Mesothelial cell of epicardium (in vitro differentiated cells): ENCODE results near the gene CMSS1. TPM values are rescaled to one million over a fixed set of nuclear protein-coding genes. Genes with fewer than 3 reads are reported as not detected.
A peak's percentile ranks its signal among the peaks of the same experiment; 100 is the strongest.

ENCODE experiments used
- DNase-seq, 2 experiments: peaks; one replicate each; pipeline ENCODE4 v3.0.0; 2021; ENCODE audit warnings: low spot score in 2 of 2; ENCODE audit not compliant: unreplicated experiment in 2 of 2
- H3K27ac Mint-ChIP-seq: 2 replicates; pipeline ENCODE4 v1.8.0; 2021; ENCODE audit warnings: mixed read lengths
- H3K27me3 Mint-ChIP-seq: 2 replicates; pipeline ENCODE4 v1.8.0; 2021; ENCODE audit warnings: low read depth, mixed read lengths
- H3K36me3 Mint-ChIP-seq: 2 replicates; pipeline ENCODE4 v1.8.0; 2021; ENCODE audit warnings: mixed read lengths
- H3K4me1 Mint-ChIP-seq: 2 replicates; pipeline ENCODE4 v1.8.0; 2021; ENCODE audit warnings: mixed read lengths
- H3K4me3 Mint-ChIP-seq: 2 replicates; pipeline ENCODE4 v1.8.0; 2021; ENCODE audit warnings: mild to moderate bottlenecking, moderate library complexity, mixed read lengths
- H3K9me3 Mint-ChIP-seq: 2 replicates; pipeline ENCODE4 v1.8.0; 2021; ENCODE audit warnings: mixed read lengths
- total RNA-seq: library from RNA; stranded (reverse); gene quantifications from 3 replicates; pipeline ENCODE4 v1.2.1, GENCODE V29; 2021
- TF ChIP-seq, protein P1 (sequence below): fragments of 200-600 bp; sonication (generic); IDR thresholded peaks from one replicate; pipeline ENCODE4 v1.5.0; 2021; ENCODE audit warnings: antibody characterized with exemption; ENCODE audit not compliant: unreplicated experiment

The CMSS1 gene
- total RNA-seq, 1 donor from 2014 or later = 30.0 TPM

DNA sequence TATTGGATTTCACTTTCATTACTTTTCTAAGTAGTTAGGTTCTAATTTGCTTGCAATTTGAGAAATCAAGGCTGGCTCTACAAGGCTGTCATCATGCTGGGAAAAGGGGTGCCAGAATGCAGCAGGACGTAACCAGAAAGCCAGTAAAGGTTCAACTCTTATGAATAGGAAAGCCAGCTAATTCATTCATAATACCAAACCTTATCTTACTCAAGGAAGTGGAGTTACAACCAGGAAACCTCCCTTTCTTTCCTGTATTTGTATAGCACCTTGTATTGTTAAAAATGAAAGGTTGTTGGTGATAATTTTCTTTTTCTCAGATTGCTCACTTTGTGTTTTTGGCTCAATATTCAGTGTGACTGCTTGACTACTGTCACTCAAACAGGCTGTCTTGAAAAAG, 187.3 kb downstream of the CMSS1 start:
- TF ChIP-seq, protein P1, sequence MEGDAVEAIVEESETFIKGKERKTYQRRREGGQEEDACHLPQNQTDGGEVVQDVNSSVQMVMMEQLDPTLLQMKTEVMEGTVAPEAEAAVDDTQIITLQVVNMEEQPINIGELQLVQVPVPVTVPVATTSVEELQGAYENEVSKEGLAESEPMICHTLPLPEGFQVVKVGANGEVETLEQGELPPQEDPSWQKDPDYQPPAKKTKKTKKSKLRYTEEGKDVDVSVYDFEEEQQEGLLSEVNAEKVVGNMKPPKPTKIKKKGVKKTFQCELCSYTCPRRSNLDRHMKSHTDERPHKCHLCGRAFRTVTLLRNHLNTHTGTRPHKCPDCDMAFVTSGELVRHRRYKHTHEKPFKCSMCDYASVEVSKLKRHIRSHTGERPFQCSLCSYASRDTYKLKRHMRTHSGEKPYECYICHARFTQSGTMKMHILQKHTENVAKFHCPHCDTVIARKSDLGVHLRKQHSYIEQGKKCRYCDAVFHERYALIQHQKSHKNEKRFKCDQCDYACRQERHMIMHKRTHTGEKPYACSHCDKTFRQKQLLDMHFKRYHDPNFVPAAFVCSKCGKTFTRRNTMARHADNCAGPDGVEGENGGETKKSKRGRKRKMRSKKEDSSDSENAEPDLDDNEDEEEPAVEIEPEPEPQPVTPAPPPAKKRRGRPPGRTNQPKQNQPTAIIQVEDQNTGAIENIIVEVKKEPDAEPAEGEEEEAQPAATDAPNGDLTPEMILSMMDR = no peak
- Mint-ChIP-seq H3K4me3 (no peak overlapping the region), H3K27me3 (no peaks in the 10 kb centered on the region), H3K4me1 (peaks cover 62% of the 10 kb centered on the region), H3K36me3 (no peaks in the 10 kb centered on the region), H3K9me3 (no peaks in the 10 kb centered on the region), H3K27ac (peak overlapping the region; percentile 19)
- no peak for DNase-seq

- H3K4me3 Mint-ChIP-seq = no peak overlapping the region
- DNase-seq = no peak
- peak overlapping the region; percentile 91 for H3K27ac Mint-ChIP-seq
- no peaks in the 10 kb centered on the region for H3K27me3 Mint-ChIP-seq
- TF ChIP-seq, protein P1 = no peak
- H3K36me3 Mint-ChIP-seq = peaks cover under 1% of the 10 kb centered on the region
- no peaks in the 10 kb centered on the region for H3K9me3 Mint-ChIP-seq
- peaks cover 61% of the 10 kb centered on the region for H3K4me1 Mint-ChIP-seq
These were observed 188.2 kb downstream of the CMSS1 start for GRCh38 chr3:100005665-100006393.

GRCh38 chr3:100006570-100007271, 189.1 kb downstream of the CMSS1 start:
- Mint-ChIP-seq H3K4me1 (peaks cover 52% of the 10 kb centered on the region), H3K27me3 (no peaks in the 10 kb centered on the region), H3K9me3 (no peaks in the 10 kb centered on the region), H3K27ac (peak overlapping the region; percentile 45), H3K4me3 (no peak overlapping the region), H3K36me3 (peaks cover 4% of the 10 kb centered on the region)
- TF ChIP-seq, protein P1 = no peak
- no peak for DNase-seq

DNA sequence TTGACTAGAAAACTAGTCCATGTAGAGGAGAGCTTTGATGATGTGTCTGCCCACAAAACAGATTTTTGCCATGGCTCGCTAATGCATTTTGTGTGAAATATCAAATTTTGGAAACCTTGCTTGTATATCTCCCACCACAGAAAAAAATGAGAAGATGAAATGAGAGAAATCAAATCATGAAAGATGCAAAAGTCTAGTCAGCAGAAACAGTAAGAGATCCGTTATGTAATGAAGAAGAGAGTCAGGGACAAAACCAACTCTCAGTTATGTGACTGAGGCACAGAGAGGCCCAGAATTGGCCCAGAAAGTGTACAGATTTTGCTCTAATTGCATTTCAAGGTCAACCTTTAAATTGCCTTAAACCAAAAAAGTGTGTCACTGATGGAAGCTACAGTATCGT, 189.7 kb downstream of the CMSS1 start:
- peak overlapping the region; percentile 37 for H3K27ac Mint-ChIP-seq
- no peak overlapping the region for H3K4me3 Mint-ChIP-seq
- peaks cover 4% of the 10 kb centered on the region for H3K36me3 Mint-ChIP-seq

GRCh38 chr3:100008081-100008698, 190.5 kb downstream of the CMSS1 start:
- TF ChIP-seq, protein P1 = no peak
- Mint-ChIP-seq H3K4me3 (no peak overlapping the region), H3K9me3 (no peaks in the 10 kb centered on the region), H3K27ac (peak overlapping the region; percentile 7), H3K4me1 (peaks cover 37% of the 10 kb centered on the region), H3K36me3 (peaks cover 4% of the 10 kb centered on the region), H3K27me3 (no peaks in the 10 kb centered on the region)
- DNase-seq = no peak

More for the DNA sequence above, 189.7 kb downstream of the CMSS1 start:
- DNase-seq = no peak
- peaks cover 46% of the 10 kb centered on the region for H3K4me1 Mint-ChIP-seq
- H3K27me3 Mint-ChIP-seq = no peaks in the 10 kb centered on the region
- H3K9me3 Mint-ChIP-seq = no peaks in the 10 kb centered on the region
- TF ChIP-seq, protein P1 = no peak
